ENCODE data around the gene TP53I13. TPM values are rescaled to one million over a fixed set of nuclear protein-coding genes. Genes with fewer than 3 reads are reported as not detected.

TP53I13 gene
- total RNA-seq, 1 experiment from 2014 or later = 64.1 TPM

DNA sequence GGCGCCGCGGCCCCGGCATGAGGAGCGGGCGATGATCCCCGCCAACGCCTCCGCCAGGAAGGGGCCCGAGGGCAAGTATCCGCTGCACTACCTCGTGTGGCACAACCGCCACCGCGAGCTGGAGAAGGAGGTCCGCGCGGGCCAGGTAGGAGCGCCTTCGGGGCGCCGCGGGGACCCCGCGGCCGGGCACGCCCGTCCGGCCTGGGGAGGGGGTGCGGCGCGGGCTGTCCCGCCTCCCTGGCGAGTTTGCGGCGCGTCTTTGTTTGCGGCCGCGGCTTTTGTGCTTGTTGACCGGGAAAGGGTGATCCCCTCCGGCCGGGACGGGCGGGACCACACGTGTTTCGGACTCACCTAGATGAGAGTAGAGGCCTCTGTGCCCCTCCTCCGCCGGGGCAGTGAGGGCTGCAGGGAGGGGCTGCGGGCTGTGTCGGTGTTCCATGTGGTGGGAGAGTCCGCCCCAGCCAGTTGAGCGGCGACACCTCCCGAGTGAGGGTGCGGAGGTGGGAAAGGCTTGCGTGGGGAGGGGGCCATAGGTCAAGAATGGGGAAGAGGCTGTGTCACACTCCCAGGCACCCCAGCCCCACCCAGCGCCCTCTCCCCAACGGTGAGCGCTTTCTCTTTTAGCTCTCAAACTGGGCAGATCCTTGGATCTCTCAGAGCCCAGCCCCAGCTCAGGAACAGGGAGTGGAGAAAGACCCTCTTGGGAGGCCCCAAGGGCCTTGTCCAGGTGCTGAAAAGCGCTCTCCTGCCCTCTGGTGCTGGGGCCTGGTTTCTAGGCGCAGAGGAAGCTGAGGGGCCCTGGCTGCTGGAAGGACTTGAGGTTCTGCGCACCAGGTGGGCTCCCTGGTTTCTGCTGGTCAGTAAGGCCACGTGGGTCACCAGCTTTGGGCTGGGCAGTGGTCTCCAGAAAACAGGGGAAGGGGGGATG, 25.4 kb downstream of the TP53I13 start:
- DNase-seq (ENCODE audit: low spot score) = no peak

GRCh38 chr17:29594519-29595090, 26.1 kb downstream of the TP53I13 start:
- no peak for DNase-seq (ENCODE audit: low spot score)

DNA sequence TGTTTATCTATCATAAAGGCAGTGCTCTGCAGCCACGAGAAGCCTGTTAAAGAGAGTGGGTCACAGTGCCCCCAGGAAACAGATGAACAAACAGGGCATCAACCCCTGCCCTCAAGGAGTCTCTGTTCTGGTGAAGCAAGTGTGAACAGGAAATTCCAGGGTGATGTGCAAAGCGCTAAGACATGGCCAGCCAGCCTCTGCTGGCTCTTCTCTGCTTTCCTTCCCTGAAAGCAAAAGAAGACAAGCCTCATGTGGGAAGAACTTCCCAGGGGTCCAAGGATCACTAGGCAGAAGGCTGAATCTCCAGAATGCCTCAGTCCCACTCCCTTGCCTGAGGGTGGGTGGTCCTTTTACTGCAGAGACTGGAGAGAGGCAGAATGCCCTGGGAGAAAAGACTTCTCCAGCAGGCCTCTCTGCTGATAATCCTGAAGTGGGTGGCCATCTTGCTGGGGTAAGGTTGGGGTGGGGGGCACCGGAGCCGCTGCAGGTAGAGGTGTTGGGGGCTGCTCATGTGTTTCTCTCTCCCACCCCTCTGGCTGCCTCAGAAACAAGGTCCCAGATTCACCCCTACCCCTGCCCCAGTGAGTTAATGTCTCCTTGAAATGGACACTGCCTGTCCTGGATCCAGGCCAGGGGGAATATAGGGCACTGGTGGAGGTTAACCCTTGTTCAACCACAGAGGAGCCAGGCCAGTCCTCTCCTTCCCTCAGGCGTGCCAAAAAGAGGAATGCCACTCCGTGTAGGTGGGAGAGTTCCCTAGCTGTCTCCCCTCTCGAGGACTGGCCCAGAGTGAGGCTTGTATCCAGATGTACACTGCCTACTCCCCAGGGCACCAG, 26.8 kb downstream of the TP53I13 start:
- no peak for DNase-seq (ENCODE audit: low spot score)

GRCh38 chr17:29595943-29596774, 27.7 kb downstream of the TP53I13 start:
- no peak for DNase-seq (ENCODE audit: low spot score)

GRCh38 chr17:29596811-29597210, 28.3 kb downstream of the TP53I13 start:
- no peak for DNase-seq (ENCODE audit: low spot score)

DNA sequence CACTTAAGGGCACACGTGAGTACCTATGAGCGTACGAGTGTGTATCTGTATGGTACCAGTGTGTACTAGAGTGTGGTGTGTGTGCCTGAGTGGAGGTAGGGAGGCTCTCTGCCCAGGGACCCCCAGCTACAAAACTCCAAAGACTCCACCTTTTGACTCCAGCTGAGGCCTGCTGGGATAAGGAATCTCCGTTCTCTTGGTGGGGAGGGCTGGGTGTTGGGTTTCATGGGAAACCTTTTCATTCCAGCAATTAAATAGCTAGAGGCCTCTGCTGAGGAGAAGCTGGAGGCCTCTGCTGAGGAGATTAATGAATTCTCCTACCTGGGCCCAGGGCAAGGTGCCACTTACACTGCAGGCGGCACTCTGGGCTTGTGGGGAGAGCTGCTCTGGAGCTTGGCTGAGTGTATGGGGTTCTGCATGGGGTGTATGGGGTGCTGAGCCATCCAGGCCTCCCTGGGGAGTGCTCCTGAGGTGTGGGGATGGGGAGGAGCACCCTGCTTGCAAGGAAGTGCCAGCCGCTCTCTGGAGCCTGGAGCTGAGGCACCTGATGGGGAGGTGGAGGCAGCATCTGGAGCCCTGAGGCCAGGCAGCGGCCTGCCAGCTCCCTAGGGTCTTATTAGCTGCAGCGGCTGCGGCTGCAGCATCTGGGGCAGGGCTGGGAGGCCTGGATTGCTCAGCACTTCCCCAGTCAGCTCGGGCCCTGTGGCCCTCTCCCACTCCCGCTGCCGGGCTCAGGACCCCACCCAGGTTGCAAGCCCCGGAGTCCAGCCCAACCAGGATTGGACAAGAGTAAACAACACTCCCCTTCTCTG, 29.1 kb downstream of the TP53I13 start:
- no peak for DNase-seq (ENCODE audit: low spot score)

GRCh38 chr17:29603109-29603674, 34.7 kb downstream of the TP53I13 start:
- no peak for DNase-seq (ENCODE audit: low spot score)

DNA sequence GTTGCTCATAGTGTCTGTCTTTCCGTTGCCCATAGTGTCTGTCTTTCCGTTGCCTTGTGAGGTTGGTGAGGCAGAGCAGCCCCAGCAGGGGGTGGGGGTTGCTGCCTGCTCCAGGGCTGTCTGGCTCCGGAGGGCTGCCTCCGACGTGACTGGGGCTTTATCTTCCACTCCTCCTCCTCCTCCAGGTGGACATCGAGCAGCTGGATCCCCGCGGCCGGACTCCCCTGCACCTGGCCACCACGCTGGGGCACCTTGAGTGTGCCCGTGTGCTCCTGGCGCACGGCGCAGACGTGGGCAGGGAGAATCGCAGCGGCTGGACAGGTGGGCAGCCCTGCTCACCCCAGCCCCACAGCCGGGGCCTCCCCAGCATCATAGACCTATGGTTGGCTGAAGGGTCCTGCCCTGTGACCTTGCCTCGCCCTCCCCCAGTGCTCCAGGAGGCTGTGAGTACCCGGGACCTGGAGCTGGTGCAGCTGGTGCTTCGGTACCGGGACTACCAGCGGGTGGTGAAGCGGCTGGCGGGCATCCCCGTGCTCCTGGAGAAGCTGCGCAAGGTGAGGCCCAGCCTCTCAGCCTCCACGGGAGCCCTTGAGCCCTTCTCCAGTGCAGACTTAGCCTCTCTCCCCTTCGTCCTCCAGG, 39.2 kb downstream of the TP53I13 start:
- DNase-seq (ENCODE audit: low spot score) = no peak

GRCh38 chr17:29608986-29609385, 40.5 kb downstream of the TP53I13 start:
- DNase-seq (ENCODE audit: low spot score) = no peak

DNA sequence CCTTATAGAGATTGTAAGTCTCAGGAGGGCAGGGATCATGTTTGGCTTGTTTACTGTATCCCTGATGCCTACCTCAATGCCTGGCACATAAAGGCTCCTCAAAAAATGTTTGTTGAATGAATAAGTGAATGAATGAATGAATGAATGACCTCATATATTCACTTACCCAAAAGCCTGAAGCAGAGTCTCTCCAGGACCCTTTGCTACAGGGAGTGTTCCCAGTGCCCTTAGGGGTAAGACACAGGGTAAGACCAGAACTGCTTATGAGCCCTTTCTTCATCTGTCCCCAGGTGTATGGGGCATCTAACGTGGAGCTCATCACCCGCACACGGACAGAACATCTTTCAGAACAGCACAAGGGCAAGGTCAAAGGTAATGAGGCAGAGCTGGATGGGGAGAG, 41.9 kb downstream of the TP53I13 start:
- no peak for DNase-seq (ENCODE audit: low spot score)

- no peak for DNase-seq (ENCODE audit: low spot score)
These were observed 43.0 kb downstream of the TP53I13 start for GRCh38 chr17:29611351-29612093.

- DNase-seq (ENCODE audit: low spot score) = no peak
These were observed 43.5 kb downstream of the TP53I13 start for GRCh38 chr17:29612094-29612403.

DNA sequence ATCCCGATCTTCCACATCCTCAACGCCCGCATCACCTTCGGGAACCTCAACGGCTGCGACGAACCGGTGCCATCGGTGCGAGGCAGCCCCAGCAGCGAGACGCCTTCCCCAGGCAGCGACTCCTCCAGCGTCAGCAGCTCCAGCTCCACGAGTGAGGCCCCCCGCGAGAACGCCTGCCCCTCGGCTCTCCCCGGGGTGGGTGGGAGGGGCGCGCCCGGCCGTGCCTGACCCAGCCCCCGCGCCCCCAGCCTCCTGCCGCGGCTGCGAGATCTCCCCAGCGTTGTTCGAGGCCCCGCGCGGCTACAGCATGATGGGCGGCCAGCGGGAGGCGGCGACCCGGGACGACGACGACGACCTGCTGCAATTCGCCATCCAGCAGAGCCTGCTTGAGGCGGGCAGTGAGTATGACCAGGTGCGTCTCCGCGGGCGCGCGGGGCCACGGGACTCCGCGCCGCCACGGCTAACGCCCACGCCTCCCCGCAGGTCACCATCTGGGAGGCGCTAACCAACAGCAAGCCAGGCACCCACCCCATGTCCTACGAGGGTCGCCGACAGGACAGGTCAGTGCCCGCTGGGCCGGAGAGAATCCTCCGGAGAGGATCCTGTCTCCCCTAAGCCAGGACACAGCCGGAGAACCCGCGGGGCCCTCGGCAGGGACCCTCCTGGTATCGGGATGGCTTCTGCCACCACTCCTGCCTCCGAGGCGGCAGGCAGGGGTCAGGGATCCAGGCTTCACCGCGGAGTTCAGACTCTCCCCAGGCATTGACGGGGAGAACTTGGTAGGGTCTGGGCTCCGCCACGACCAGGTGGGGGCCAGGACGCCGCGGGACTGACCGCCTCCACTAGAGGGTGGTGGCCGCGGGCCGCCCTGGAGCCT, 44.1 kb downstream of the TP53I13 start:
- DNase-seq (ENCODE audit: low spot score) = no peak

DNA sequence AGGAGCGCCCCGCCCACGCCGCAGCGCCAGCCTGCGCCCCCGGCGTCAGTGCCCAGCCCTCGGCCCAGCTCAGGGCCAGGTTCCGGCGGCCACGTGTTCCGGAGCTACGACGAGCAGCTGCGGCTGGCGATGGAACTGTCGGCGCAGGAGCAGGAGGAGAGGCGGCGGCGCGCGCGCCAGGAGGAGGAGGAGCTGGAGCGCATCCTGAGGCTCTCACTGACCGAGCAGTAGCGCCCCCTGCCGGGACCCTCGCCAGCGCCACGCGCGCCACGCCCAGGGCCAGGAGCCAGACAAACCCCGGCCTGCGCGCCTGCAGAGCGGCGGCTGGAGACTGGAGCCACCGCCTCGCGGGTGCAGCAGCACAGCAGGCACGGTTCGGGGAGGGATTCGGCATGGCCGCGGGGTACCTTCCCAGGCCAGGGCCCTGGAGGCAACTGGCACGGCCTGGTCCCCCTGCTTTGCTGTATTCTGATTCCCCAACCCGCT, 44.9 kb downstream of the TP53I13 start:
- DNase-seq (ENCODE audit: low spot score) = no peak

GRCh38 chr17:29613856-29614255, 45.4 kb downstream of the TP53I13 start:
- DNase-seq (ENCODE audit: low spot score) = no peak

DNA sequence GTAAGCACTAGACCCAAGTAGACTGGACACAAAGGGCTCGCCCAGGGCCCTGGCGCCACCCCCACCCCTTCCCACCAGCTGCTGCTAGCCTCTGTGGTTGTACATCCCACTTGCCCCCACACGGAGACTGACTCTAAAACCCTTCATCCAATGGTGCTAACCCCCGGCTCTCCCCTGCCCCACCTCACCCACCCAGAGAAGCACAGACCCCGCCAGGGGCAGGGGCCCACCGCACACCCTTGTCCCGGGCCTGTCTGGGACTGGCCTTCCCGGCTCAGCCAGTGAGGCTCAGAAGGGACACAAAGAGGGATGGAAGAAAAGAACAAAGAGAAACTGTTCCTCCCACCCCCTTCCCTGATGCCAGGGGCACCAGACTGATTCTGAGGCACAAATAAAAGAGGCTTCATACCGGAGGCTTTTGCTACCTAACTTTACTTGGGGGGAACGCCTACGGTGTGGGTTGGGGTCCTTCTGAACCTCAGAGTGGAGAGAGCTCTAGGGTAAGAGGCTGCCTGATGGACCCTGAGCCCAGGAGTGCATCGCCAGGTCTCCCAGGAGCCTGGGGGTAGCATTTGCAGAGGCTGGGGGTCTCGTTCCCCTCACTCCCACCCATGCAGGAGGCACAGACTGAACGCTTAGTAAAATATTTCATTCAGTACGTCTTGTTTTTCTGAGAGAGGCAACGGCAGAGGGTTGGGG, 46.0 kb downstream of the TP53I13 start:
- no peak for DNase-seq (ENCODE audit: low spot score)

DNA sequence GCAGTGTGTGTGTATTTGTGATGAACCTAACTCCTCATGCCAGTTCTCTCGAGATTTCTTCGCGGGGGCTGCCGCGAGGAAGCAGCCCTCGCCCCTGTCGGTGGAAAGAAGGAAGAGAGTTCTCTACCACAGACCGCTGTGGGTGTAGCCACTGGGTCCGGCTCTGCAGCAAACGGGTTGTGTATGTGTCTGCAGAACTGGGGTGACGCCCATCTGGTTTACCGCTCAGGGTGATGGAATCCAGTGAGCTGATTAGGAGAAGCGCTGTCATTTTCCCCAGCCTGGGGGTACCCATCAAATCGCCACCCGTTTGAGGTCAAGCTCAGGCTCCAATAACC, 46.5 kb downstream of the TP53I13 start:
- no peak for DNase-seq (ENCODE audit: low spot score)

All from A172 (cell line).